Measurements from ENCODE around the gene DHRS4. TPM values are rescaled to one million over a fixed set of nuclear protein-coding genes. Genes with fewer than 3 reads are reported as not detected.
"Not testable (repeated sequence)": the region's sequence is repeated elsewhere in the genome, so short reads cannot be mapped to it uniquely, and the experiment has no call there.

Gene DHRS4
- total and polyA plus RNA-seq, 9 donors = 14.4 to 31.4 (median 26.3) TPM

DNA sequence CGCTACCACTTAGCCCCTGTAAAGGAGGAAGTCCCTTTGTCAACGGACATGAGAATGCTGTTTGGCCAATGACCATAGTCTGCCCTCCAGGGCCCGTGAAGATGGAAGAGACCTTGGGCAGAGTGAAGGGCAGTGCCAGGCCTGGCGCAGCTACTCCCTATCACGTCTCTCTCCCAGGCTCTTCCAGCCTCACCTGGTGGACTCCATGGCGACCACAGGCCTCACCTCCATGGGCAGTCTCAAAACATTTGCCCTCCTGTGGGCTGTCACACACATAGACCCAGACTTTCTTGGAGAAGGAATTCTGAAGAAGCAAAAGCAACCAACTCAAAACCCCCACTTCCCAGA, 480 bp upstream of the DHRS4 start:
- H3K4me3 ChIP-seq (ENCODE audit: low read length) = peak overlapping the region; percentile 73
- not testable (repeated sequence) for H3K4me1 ChIP-seq (ENCODE audit: control insufficient read depth, insufficient read depth, low read length); H3K36me3 ChIP-seq (ENCODE audit: control insufficient read depth, insufficient read depth, low read length); H3K27me3 ChIP-seq (ENCODE audit: control insufficient read depth, insufficient read depth, low read length); DNase-seq; H3K9me3 ChIP-seq (replicated peaks; ENCODE audit: control insufficient read depth, low read depth, low read length)
- peak overlapping the region; percentile 85 for H3K27ac ChIP-seq (ENCODE audit: low read length)
- WGBS (ENCODE audit: insufficient coverage) = 39% methylated on average over 3 of the region's 6 CpGs

DNA sequence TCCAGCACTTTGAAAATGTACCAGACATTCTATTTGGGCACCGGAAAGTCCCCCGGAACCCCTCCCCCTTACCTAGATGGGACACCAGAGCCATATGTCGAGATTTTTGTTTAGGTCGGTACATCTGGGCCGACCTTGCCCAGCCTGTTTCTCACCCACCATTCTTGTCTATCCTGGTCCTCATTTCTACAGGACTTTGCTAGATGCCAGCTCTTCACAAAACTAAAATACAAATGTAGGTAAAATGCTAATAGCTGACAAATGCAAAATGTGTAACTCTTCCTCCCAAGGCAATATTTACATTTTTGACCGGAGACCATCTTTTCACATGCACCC, 677 bp downstream of the DHRS4 start:
- H3K4me1 ChIP-seq (ENCODE audit: control insufficient read depth, insufficient read depth, low read length); DNase-seq; H3K27me3 ChIP-seq (ENCODE audit: control insufficient read depth, insufficient read depth, low read length); H3K36me3 ChIP-seq (ENCODE audit: control insufficient read depth, insufficient read depth, low read length); H3K9me3 ChIP-seq (replicated peaks; ENCODE audit: control insufficient read depth, low read depth, low read length): not testable (repeated sequence)
- peak overlapping the region; percentile 35 for H3K27ac ChIP-seq (ENCODE audit: low read length)
- 0% methylated on average over 2 of the region's 6 CpGs for WGBS (ENCODE audit: insufficient coverage)
- H3K4me3 ChIP-seq (ENCODE audit: low read length) = peak overlapping the region; percentile 73

- H3K36me3 ChIP-seq (ENCODE audit: control insufficient read depth, insufficient read depth, low read length); H3K9me3 ChIP-seq (replicated peaks; ENCODE audit: control insufficient read depth, low read depth, low read length); H3K27ac ChIP-seq (ENCODE audit: low read length); H3K27me3 ChIP-seq (ENCODE audit: control insufficient read depth, insufficient read depth, low read length); H3K4me3 ChIP-seq (ENCODE audit: low read length); DNase-seq; H3K4me1 ChIP-seq (ENCODE audit: control insufficient read depth, insufficient read depth, low read length): not testable (repeated sequence)
- WGBS (ENCODE audit: insufficient coverage) = 82% methylated on average over 5 of the region's 20 CpGs
These were observed 1.4 kb downstream of the DHRS4 start for GRCh38 chr14:23954965-23955364.

GRCh38 chr14:23955811-23956210, 2.2 kb downstream of the DHRS4 start:
- not testable (repeated sequence) for H3K27me3 ChIP-seq (ENCODE audit: control insufficient read depth, insufficient read depth, low read length); DNase-seq; H3K27ac ChIP-seq (ENCODE audit: low read length); H3K9me3 ChIP-seq (replicated peaks; ENCODE audit: control insufficient read depth, low read depth, low read length); H3K4me1 ChIP-seq (ENCODE audit: control insufficient read depth, insufficient read depth, low read length); H3K36me3 ChIP-seq (ENCODE audit: control insufficient read depth, insufficient read depth, low read length); H3K4me3 ChIP-seq (ENCODE audit: low read length)
- WGBS (ENCODE audit: insufficient coverage) = no CpG with 5 or more reads among the region's 2 CpGs

DNA sequence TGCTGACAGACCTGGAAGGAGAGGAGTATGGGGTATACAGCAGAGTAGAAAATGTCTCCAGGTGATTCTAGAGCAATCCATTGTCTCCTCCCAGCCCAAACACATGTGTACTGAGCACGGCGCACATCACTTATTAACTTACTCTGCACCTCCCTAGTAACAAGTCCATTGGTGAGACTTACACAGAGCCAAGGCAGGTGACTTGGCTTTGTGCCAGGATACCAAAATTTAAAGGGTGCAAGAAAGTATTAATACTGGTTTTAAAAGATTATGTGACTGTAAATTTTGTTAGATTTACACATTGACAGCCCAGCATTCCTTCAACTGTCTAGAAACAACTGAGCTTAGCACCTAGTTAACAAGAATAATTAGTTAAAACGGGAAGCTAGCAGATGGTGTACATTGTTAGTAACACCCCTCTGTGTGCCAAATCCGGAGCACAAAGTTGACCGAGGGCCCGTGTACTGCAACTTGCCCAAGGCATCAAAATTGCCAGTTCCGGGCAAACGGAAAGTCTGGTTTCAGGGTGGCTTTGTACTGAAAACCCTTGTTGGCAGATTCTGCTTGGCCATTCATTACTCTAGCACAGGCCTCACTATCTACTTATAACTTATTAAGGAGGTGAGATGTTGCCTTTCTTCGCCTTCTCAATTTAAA, 4.5 kb downstream of the DHRS4 start:
- not testable (repeated sequence) for H3K4me1 ChIP-seq (ENCODE audit: control insufficient read depth, insufficient read depth, low read length); H3K9me3 ChIP-seq (replicated peaks; ENCODE audit: control insufficient read depth, low read depth, low read length); H3K27me3 ChIP-seq (ENCODE audit: control insufficient read depth, insufficient read depth, low read length); H3K4me3 ChIP-seq (ENCODE audit: low read length); H3K36me3 ChIP-seq (ENCODE audit: control insufficient read depth, insufficient read depth, low read length); H3K27ac ChIP-seq (ENCODE audit: low read length); DNase-seq
- 94% methylated on average over 3 of the region's 9 CpGs for WGBS (ENCODE audit: insufficient coverage)

DNA sequence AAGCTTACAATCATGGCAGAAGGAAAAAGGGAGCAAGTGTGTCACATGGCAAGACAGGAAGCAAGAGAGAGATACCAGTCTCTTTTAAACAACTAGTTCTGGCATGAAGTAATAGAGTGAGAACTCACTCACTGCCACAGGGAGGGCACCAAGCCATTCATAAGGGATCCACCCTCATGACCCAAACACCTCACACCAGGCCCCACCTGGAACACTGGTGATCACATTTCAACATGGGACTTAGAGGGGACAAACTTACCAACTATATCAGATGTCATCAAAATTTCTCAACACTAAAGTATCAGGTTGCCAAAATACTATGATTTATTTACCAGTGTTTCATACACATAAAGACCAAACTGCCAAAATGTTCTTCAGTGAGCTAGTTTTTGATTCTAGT, 7.3 kb downstream of the DHRS4 start:
- H3K9me3 ChIP-seq (replicated peaks; ENCODE audit: control insufficient read depth, low read depth, low read length); H3K4me3 ChIP-seq (ENCODE audit: low read length); H3K36me3 ChIP-seq (ENCODE audit: control insufficient read depth, insufficient read depth, low read length); DNase-seq; H3K27me3 ChIP-seq (ENCODE audit: control insufficient read depth, insufficient read depth, low read length); H3K4me1 ChIP-seq (ENCODE audit: control insufficient read depth, insufficient read depth, low read length); H3K27ac ChIP-seq (ENCODE audit: low read length): not testable (repeated sequence)

- no CpG with 5 or more reads among the region's 2 CpGs for WGBS (ENCODE audit: insufficient coverage)
- H3K9me3 ChIP-seq (replicated peaks; ENCODE audit: control insufficient read depth, low read depth, low read length); H3K27ac ChIP-seq (ENCODE audit: low read length): not testable (repeated sequence)
These were observed 8.1 kb downstream of the DHRS4 start for GRCh38 chr14:23961704-23962103.

GRCh38 chr14:23969130-23969480, 15.5 kb downstream of the DHRS4 start:
- not testable (repeated sequence) for H3K4me1 ChIP-seq (ENCODE audit: control insufficient read depth, insufficient read depth, low read length); H3K27me3 ChIP-seq (ENCODE audit: control insufficient read depth, insufficient read depth, low read length); H3K4me3 ChIP-seq (ENCODE audit: low read length); DNase-seq; H3K27ac ChIP-seq (ENCODE audit: low read length); H3K9me3 ChIP-seq (replicated peaks; ENCODE audit: control insufficient read depth, low read depth, low read length); H3K36me3 ChIP-seq (ENCODE audit: control insufficient read depth, insufficient read depth, low read length)
- WGBS (ENCODE audit: insufficient coverage) = no CpG with 5 or more reads among the region's 9 CpGs

More at GRCh38 chr14:23961704-23962103, 8.1 kb downstream of the DHRS4 start:
- not testable (repeated sequence) for DNase-seq; H3K4me3 ChIP-seq (ENCODE audit: low read length); H3K36me3 ChIP-seq (ENCODE audit: control insufficient read depth, insufficient read depth, low read length); H3K4me1 ChIP-seq (ENCODE audit: control insufficient read depth, insufficient read depth, low read length); H3K27me3 ChIP-seq (ENCODE audit: control insufficient read depth, insufficient read depth, low read length)

DNA sequence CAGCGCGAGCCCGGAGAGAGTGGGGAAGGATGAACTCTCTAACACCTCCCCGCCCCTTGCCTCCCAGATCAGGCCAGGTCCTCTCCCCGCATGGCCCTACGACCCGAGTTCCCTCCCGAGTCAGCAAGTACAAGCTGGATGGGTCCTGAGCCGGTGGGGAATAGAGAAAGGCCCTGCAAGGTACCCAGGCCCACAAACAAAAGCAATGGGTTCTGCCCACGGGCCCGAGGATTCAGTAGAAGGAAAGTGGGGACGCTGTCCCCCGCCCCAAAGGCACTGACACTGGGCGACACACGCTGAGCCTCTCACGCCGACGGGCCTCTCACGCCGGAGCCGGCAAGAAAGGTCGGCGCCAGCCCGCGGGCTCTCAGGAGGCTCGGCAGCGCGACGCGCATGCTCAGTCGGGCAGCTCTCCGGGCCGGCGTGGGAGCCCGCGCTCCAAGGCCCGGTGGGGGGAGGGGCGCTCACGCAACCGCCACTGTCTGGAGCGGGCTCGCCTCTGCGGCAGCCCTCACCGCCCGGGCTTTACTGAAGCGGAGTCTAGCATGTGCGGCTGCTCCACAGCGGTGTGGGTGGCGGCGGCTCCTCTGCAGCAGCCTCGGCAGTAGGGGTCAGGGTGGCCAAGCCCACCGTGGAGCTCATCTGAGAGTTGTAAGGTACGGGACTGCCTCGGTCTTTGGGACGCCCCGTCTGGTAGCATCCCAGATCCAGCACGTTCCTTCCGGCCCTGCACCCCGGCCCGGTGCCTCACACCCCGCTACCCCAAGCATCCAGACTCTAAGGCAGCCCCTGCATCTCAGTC, 16.1 kb downstream of the DHRS4 start:
- H3K27ac ChIP-seq (ENCODE audit: low read length); H3K27me3 ChIP-seq (ENCODE audit: control insufficient read depth, insufficient read depth, low read length); H3K9me3 ChIP-seq (replicated peaks; ENCODE audit: control insufficient read depth, low read depth, low read length); H3K36me3 ChIP-seq (ENCODE audit: control insufficient read depth, insufficient read depth, low read length); H3K4me1 ChIP-seq (ENCODE audit: control insufficient read depth, insufficient read depth, low read length): not testable (repeated sequence)
- WGBS (ENCODE audit: insufficient coverage) = 8% methylated on average over 16 of the region's 61 CpGs
- peak; percentile 53 for DNase-seq
- peak overlapping the region; percentile 22 for H3K4me3 ChIP-seq (ENCODE audit: low read length)

GRCh38 chr14:23970283-23970659, 16.7 kb downstream of the DHRS4 start:
- not testable (repeated sequence) for H3K36me3 ChIP-seq (ENCODE audit: control insufficient read depth, insufficient read depth, low read length); H3K4me3 ChIP-seq (ENCODE audit: low read length); H3K27me3 ChIP-seq (ENCODE audit: control insufficient read depth, insufficient read depth, low read length); H3K9me3 ChIP-seq (replicated peaks; ENCODE audit: control insufficient read depth, low read depth, low read length); H3K27ac ChIP-seq (ENCODE audit: low read length); DNase-seq; H3K4me1 ChIP-seq (ENCODE audit: control insufficient read depth, insufficient read depth, low read length)
- no CpG with 5 or more reads among the region's 15 CpGs for WGBS (ENCODE audit: insufficient coverage)

GRCh38 chr14:23973178-23973577, 19.6 kb downstream of the DHRS4 start:
- H3K27me3 ChIP-seq (ENCODE audit: control insufficient read depth, insufficient read depth, low read length); H3K27ac ChIP-seq (ENCODE audit: low read length); H3K4me3 ChIP-seq (ENCODE audit: low read length); DNase-seq; H3K9me3 ChIP-seq (replicated peaks; ENCODE audit: control insufficient read depth, low read depth, low read length); H3K4me1 ChIP-seq (ENCODE audit: control insufficient read depth, insufficient read depth, low read length); H3K36me3 ChIP-seq (ENCODE audit: control insufficient read depth, insufficient read depth, low read length): not testable (repeated sequence)
- WGBS (ENCODE audit: insufficient coverage) = no CpG with 5 or more reads among the region's 8 CpGs

Data from muscle of leg (tissue), 11 donors.